SK-N-SH treated with all-trans-retinoic acid at 6 μM for 48 hours (cell line): ENCODE data around the gene BOC.

Experiments
- ATAC-seq: fragments of 200-7000 bp; cut with Tn5 transposase; 3 replicates; pipeline ENCODE4 v1.9.1; 2020; ENCODE audit warnings: mild to moderate bottlenecking, moderate library complexity
- ARNTL ChIP-seq: fragments of 450-650 bp; formaldehyde crosslinking; IDR thresholded peaks from 2 replicates; pipeline ENCODE4 v1.5.0; 2020; ENCODE audit warnings: low read depth, mild to moderate bottlenecking, moderate library complexity, borderline replicate concordance
- BACH2 ChIP-seq: fragments of 250-450 bp; sonication (Bioruptor Pico); IDR thresholded peaks from 2 replicates; pipeline ENCODE4 v1.9.0; 2021; ENCODE audit warnings: mild to moderate bottlenecking, borderline replicate concordance
- CSDC2 ChIP-seq: fragments of 250-450 bp; sonication (Bioruptor Pico); IDR thresholded peaks from 2 replicates; pipeline ENCODE4 v1.5.0; 2020; ENCODE audit warnings: mild to moderate bottlenecking, moderate library complexity
- CSRNP3 ChIP-seq: fragments of 250-450 bp; sonication (Bioruptor Pico); IDR thresholded peaks from 2 replicates; pipeline ENCODE4 v1.5.1; 2021; ENCODE audit warnings: mild to moderate bottlenecking, moderate library complexity
- ESRRG ChIP-seq: fragments of 250-450 bp; sonication (Bioruptor Pico); IDR thresholded peaks from 2 replicates; pipeline ENCODE4 v1.6.1; 2021; ENCODE audit warnings: mild to moderate bottlenecking
- GLIS3 ChIP-seq: fragments of 250-450 bp; sonication (Bioruptor Pico); IDR thresholded peaks from 2 replicates; pipeline ENCODE4 v1.5.0; 2020; ENCODE audit warnings: mild to moderate bottlenecking, moderate library complexity
- ISL1 ChIP-seq: fragments of 250-450 bp; sonication (Bioruptor Pico); IDR thresholded peaks from 2 replicates; pipeline ENCODE4 v2.1.2; 2022; ENCODE audit warnings: mild to moderate bottlenecking, moderate library complexity
- OSR1 ChIP-seq: fragments of 250-450 bp; sonication (Bioruptor Pico); IDR thresholded peaks from 2 replicates; pipeline ENCODE4 v1.8.0; 2022; ENCODE audit warnings: moderate library complexity, mild to moderate bottlenecking, inconsistent platforms
- PATZ1 ChIP-seq: fragments of 250-450 bp; sonication (Bioruptor Pico); IDR thresholded peaks from 2 replicates; pipeline ENCODE4 v1.8.0; 2020; ENCODE audit warnings: mild to moderate bottlenecking, moderate library complexity, borderline replicate concordance
- POU6F1 ChIP-seq: fragments of 250-450 bp; sonication (Bioruptor Pico); IDR thresholded peaks from 2 replicates; pipeline ENCODE4 v1.8.0; 2021; ENCODE audit warnings: low read depth, mild to moderate bottlenecking, moderate library complexity, borderline replicate concordance
- PPARA ChIP-seq: fragments of 250-450 bp; sonication (Bioruptor Pico); IDR thresholded peaks from 2 replicates; pipeline ENCODE4 v1.5.0; 2020; ENCODE audit warnings: mild to moderate bottlenecking, borderline replicate concordance
- RARB ChIP-seq: fragments of 250-450 bp; sonication (Bioruptor Pico); IDR thresholded peaks from 2 replicates; pipeline ENCODE4 v1.8.0; 2021; ENCODE audit warnings: mild to moderate bottlenecking, moderate library complexity
- TCF4 ChIP-seq: fragments of 250-450 bp; sonication (Bioruptor Pico); IDR thresholded peaks from 2 replicates; pipeline ENCODE4 v1.8.0; 2021; ENCODE audit warnings: mild to moderate bottlenecking, moderate library complexity, borderline replicate concordance
- TOX ChIP-seq: fragments of 250-450 bp; sonication (Bioruptor Pico); IDR thresholded peaks from 2 replicates; pipeline ENCODE4 v1.8.0; 2021; ENCODE audit warnings: mild to moderate bottlenecking, moderate library complexity, borderline replicate concordance
- ZC3H10 ChIP-seq: fragments of 250-450 bp; sonication (Bioruptor Pico); IDR thresholded peaks from 2 replicates; pipeline ENCODE4 v1.5.1; 2021; ENCODE audit warnings: mild to moderate bottlenecking, moderate library complexity
- ZFP3 ChIP-seq: fragments of 250-450 bp; sonication (Bioruptor Pico); IDR thresholded peaks from 2 replicates; pipeline ENCODE4 v1.5.0; 2020; ENCODE audit warnings: mild to moderate bottlenecking, moderate library complexity
- ZFP30 ChIP-seq: fragments of 450-650 bp; formaldehyde crosslinking; IDR thresholded peaks from 2 replicates; pipeline ENCODE4 v1.5.0; 2022; ENCODE audit warnings: mild to moderate bottlenecking, moderate library complexity
- ZNF565 ChIP-seq: fragments of 450-650 bp; formaldehyde crosslinking; conservative IDR thresholded peaks from 2 replicates; pipeline ENCODE4 v1.5.0; 2020; ENCODE audit warnings: low read depth, mild to moderate bottlenecking, moderate library complexity
- ZNF70 ChIP-seq: fragments of 450-650 bp; formaldehyde crosslinking; IDR thresholded peaks from 2 replicates; pipeline ENCODE4 v1.5.0; 2020; ENCODE audit warnings: mild to moderate bottlenecking, moderate library complexity
- ZNF8 ChIP-seq: fragments of 450-650 bp; formaldehyde crosslinking; IDR thresholded peaks from 2 replicates; pipeline ENCODE4 v1.5.0; 2020; ENCODE audit warnings: mild to moderate bottlenecking, moderate library complexity
- TF ChIP-seq, protein P1 (sequence below): fragments of 250-450 bp; sonication (Bioruptor Pico); IDR thresholded peaks from 2 replicates; pipeline ENCODE4 v1.5.1; 2020; ENCODE audit warnings: low read depth, mild to moderate bottlenecking, moderate library complexity
- TF ChIP-seq, protein P2 (sequence below): fragments of 250-450 bp; sonication (Bioruptor Pico); IDR thresholded peaks from 2 replicates; pipeline ENCODE4 v1.5.0; 2020; ENCODE audit warnings: mild to moderate bottlenecking, moderate library complexity

Gene BOC

GRCh38 chr3:113266738-113267137, 55.4 kb downstream of the BOC start:
- TF ChIP-seq CSRNP3 (CRISPR knock-in tag) (no peak), ZFP30 (no peak), ARNTL (CRISPR knock-in tag) (no peak), PPARA (CRISPR knock-in tag) (no peak), ESRRG (CRISPR knock-in tag) (no peak), ZNF8 (no peak), CSDC2 (no peak), ZNF70 (CRISPR knock-in tag) (no peak), ZNF565 (no peak)
- TF ChIP-seq, protein P1, sequence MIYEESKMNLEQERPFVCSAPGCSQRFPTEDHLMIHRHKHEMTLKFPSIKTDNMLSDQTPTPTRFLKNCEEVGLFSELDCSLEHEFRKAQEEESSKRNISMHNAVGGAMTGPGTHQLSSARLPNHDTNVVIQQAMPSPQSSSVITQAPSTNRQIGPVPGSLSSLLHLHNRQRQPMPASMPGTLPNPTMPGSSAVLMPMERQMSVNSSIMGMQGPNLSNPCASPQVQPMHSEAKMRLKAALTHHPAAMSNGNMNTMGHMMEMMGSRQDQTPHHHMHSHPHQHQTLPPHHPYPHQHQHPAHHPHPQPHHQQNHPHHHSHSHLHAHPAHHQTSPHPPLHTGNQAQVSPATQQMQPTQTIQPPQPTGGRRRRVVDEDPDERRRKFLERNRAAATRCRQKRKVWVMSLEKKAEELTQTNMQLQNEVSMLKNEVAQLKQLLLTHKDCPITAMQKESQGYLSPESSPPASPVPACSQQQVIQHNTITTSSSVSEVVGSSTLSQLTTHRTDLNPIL (CRISPR knock-in tag) = no peak
- TF ChIP-seq, all 23 proteins: peak for 0
- no peak for ATAC-seq

- ATAC-seq = no peak
- TF ChIP-seq CSDC2 (no peak), ZFP3 (CRISPR knock-in tag) (no peak), TCF4 (no peak), ZFP30 (no peak), OSR1 (CRISPR knock-in tag) (no peak), PATZ1 (CRISPR knock-in tag) (no peak), ESRRG (CRISPR knock-in tag) (no peak), ARNTL (CRISPR knock-in tag) (no peak)
- TF ChIP-seq, protein P2, sequence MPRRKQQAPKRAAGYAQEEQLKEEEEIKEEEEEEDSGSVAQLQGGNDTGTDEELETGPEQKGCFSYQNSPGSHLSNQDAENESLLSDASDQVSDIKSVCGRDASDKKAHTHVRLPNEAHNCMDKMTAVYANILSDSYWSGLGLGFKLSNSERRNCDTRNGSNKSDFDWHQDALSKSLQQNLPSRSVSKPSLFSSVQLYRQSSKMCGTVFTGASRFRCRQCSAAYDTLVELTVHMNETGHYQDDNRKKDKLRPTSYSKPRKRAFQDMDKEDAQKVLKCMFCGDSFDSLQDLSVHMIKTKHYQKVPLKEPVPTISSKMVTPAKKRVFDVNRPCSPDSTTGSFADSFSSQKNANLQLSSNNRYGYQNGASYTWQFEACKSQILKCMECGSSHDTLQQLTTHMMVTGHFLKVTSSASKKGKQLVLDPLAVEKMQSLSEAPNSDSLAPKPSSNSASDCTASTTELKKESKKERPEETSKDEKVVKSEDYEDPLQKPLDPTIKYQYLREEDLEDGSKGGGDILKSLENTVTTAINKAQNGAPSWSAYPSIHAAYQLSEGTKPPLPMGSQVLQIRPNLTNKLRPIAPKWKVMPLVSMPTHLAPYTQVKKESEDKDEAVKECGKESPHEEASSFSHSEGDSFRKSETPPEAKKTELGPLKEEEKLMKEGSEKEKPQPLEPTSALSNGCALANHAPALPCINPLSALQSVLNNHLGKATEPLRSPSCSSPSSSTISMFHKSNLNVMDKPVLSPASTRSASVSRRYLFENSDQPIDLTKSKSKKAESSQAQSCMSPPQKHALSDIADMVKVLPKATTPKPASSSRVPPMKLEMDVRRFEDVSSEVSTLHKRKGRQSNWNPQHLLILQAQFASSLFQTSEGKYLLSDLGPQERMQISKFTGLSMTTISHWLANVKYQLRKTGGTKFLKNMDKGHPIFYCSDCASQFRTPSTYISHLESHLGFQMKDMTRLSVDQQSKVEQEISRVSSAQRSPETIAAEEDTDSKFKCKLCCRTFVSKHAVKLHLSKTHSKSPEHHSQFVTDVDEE (CRISPR knock-in tag) = no peak
- TF ChIP-seq, all 23 proteins: peak for 0
Measured at GRCh38 chr3:113268311-113268710, 57.0 kb downstream of the BOC start.

GRCh38 chr3:113268942-113269341, 57.6 kb downstream of the BOC start:
- TF ChIP-seq PPARA (CRISPR knock-in tag) (no peak), CSDC2 (no peak), GLIS3 (CRISPR knock-in tag) (no peak), CSRNP3 (CRISPR knock-in tag) (no peak), BACH2 (CRISPR knock-in tag) (no peak), RARB (CRISPR knock-in tag) (no peak), OSR1 (CRISPR knock-in tag) (no peak), ZFP30 (no peak), ZFP3 (CRISPR knock-in tag) (no peak), ARNTL (CRISPR knock-in tag) (no peak), TOX (CRISPR knock-in tag) (no peak), PATZ1 (CRISPR knock-in tag) (no peak), POU6F1 (CRISPR knock-in tag) (no peak), TCF4 (no peak), ISL1 (no peak), ZNF70 (CRISPR knock-in tag) (no peak), ZNF8 (no peak), ZC3H10 (no peak)
- no peak for ATAC-seq
